Measurements from ENCODE around the gene DRAM1. TPM values are rescaled to one million over a fixed set of nuclear protein-coding genes. Genes with fewer than 3 reads are reported as not detected.
A peak's percentile ranks its signal among the peaks of the same experiment; 100 is the strongest.

Gene DRAM1
- total and polyA plus RNA-seq, 9 of the 15 experiments (the other 6 are each of a cell fraction or from before 2014, with no cell fraction given) = 1.4 to 4.3 (median 2.7) TPM

DNA sequence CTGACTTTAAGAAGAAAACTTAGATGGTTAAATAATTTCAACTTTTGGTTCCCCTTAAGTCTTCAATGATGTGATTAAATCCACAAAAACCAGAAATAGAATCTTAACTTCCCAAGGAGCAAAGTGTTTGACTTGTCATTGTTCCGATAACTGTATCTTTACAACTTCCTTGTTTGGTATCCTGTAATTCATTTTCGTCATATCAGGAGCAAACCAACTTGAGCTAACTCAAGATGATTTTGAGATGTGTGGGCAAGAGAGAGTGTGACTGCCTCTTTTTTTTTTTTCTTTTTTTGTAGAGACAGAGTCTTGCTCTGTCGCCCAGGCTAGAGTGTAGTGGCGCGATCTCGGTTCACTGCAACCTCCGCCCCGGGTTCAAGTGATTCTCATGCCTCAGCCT, 25.3 kb downstream of the DRAM1 start (continued):
- TF ChIP-seq, protein P1, sequence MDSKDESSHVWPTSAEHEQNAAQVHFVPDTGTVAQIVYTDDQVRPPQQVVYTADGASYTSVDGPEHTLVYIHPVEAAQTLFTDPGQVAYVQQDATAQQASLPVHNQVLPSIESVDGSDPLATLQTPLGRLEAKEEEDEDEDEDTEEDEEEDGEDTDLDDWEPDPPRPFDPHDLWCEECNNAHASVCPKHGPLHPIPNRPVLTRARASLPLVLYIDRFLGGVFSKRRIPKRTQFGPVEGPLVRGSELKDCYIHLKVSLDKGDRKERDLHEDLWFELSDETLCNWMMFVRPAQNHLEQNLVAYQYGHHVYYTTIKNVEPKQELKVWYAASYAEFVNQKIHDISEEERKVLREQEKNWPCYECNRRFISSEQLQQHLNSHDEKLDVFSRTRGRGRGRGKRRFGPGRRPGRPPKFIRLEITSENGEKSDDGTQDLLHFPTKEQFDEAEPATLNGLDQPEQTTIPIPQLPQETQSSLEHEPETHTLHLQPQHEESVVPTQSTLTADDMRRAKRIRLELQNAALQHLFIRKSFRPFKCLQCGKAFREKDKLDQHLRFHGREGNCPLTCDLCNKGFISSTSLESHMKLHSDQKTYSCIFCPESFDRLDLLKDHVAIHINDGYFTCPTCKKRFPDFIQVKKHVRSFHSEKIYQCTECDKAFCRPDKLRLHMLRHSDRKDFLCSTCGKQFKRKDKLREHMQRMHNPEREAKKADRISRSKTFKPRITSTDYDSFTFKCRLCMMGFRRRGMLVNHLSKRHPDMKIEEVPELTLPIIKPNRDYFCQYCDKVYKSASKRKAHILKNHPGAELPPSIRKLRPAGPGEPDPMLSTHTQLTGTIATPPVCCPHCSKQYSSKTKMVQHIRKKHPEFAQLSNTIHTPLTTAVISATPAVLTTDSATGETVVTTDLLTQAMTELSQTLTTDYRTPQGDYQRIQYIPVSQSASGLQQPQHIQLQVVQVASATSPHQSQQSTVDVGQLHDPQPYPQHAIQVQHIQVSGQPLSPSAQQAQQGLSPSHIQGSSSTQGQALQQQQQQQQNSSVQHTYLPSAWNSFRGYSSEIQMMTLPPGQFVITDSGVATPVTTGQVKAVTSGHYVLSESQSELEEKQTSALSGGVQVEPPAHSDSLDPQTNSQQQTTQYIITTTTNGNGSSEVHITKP (IDR thresholded peaks at IDR 0.05; ENCODE audit: partially characterized antibody) = peak; percentile 90
- TF ChIP-seq FOXK2 (conservative IDR thresholded peaks at IDR 0.05 in 1 of 2, IDR thresholded peaks at IDR 0.05 in 1 of 2; ENCODE audit: low read depth in 2 of 2) (no peak), MAFG (tag; conservative IDR thresholded peaks at IDR 0.05) (0 out of 2 replicates have a peak, but pooled peaks have one; percentile 6), MAFK (IDR thresholded peaks at IDR 0.05; ENCODE audit: low read length) (no peak), KAT7 (CRISPR knock-in tag; IDR thresholded peaks at IDR 0.05; ENCODE audit: borderline replicate concordance) (no peak), ARID1B (IDR thresholded peaks at IDR 0.05) (peak; percentile 66), FOXA1 (IDR thresholded peaks at IDR 0.05; ENCODE audit: borderline replicate concordance) (no peak), SMARCA5 (IDR thresholded peaks at IDR 0.05) (0 out of 2 replicates have a peak, but pooled peaks have one; percentile 21), ZNF384 (IDR thresholded peaks at IDR 0.05; ENCODE audit: low read depth, low read length) (peak; percentile 59), ZNF644 (tag; IDR thresholded peaks at IDR 0.05; ENCODE audit: low read depth) (0 out of 2 replicates have a peak, but pooled peaks have one; percentile 30), XRCC4 (IDR thresholded peaks at IDR 0.05; ENCODE audit: extremely low read depth, insufficient read depth, insufficient read length) (no peak), MYBL2 (IDR thresholded peaks at IDR 0.05; ENCODE audit: low read depth) (no peak), MYBL2 (CRISPR knock-in tag; IDR thresholded peaks at IDR 0.05; ENCODE audit: borderline replicate concordance) (no peak), ATF7 (IDR thresholded peaks at IDR 0.05) (peak; percentile 27; the same call in 1 of the 2 replicates), RCOR1 (IDR thresholded peaks at IDR 0.05; ENCODE audit: borderline replicate concordance in 1 of 2, low read depth in 2 of 2, low read length in 2 of 2) (peak in 1 of 2 experiments; percentile 17; a peak in 1 of 4 replicates), TEAD4 (IDR thresholded peaks at IDR 0.05; ENCODE audit: low read length) (peak; percentile 36; the same call in 1 of the 2 replicates), TEAD4 (CRISPR knock-in tag; IDR thresholded peaks at IDR 0.05; ENCODE audit: borderline replicate concordance) (no peak), STAG1 (CRISPR knock-in tag; IDR thresholded peaks at IDR 0.05; ENCODE audit: borderline replicate concordance) (no peak), SP2 (IDR thresholded peaks at IDR 0.05; ENCODE audit: extremely low read depth, low read depth, low read length, poor library complexity, severe bottlenecking) (no peak), POLR2AphosphoS5 (IDR thresholded peaks at IDR 0.05; ENCODE audit: control insufficient read depth, insufficient read depth, low read depth, low read length) (no peak)
- TF ChIP-seq, protein P2, sequence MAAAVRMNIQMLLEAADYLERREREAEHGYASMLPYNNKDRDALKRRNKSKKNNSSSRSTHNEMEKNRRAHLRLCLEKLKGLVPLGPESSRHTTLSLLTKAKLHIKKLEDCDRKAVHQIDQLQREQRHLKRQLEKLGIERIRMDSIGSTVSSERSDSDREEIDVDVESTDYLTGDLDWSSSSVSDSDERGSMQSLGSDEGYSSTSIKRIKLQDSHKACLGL (CRISPR knock-in tag; IDR thresholded peaks at IDR 0.05; ENCODE audit: borderline replicate concordance, poor library complexity, severe bottlenecking) = no peak
- TF ChIP-seq, protein P3, sequence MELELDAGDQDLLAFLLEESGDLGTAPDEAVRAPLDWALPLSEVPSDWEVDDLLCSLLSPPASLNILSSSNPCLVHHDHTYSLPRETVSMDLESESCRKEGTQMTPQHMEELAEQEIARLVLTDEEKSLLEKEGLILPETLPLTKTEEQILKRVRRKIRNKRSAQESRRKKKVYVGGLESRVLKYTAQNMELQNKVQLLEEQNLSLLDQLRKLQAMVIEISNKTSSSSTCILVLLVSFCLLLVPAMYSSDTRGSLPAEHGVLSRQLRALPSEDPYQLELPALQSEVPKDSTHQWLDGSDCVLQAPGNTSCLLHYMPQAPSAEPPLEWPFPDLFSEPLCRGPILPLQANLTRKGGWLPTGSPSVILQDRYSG (tag; conservative IDR thresholded peaks at IDR 0.05; ENCODE audit: low read depth) = no peak
- TF ChIP-seq, protein P4, sequence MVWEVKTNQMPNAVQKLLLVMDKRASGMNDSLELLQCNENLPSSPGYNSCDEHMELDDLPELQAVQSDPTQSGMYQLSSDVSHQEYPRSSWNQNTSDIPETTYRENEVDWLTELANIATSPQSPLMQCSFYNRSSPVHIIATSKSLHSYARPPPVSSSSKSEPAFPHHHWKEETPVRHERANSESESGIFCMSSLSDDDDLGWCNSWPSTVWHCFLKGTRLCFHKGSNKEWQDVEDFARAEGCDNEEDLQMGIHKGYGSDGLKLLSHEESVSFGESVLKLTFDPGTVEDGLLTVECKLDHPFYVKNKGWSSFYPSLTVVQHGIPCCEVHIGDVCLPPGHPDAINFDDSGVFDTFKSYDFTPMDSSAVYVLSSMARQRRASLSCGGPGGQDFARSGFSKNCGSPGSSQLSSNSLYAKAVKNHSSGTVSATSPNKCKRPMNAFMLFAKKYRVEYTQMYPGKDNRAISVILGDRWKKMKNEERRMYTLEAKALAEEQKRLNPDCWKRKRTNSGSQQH (CRISPR knock-in tag; IDR thresholded peaks at IDR 0.05) = no peak

Data from K562 (cell line).